Activated CD4-positive, CD25-positive, alpha-beta regulatory T cell (primary cell): ENCODE measurements around the gene SKP1.

Experiments
- DNase-seq, 4 experiments: peaks; one replicate each; lab custom pipeline; 2025; lab: John Stamatoyannopoulos, UW

The SKP1 gene

GRCh38 chr5:134143944-134144941 is 32.5 kb downstream of the SKP1 start:
- DNase-seq, result no peak

- DNase-seq, result no peak
Observed at GRCh38 chr5:134143431-134143830, 33.3 kb downstream of the SKP1 start.

- no peak for DNase-seq
Observed at GRCh38 chr5:134142806-134143205, 33.9 kb downstream of the SKP1 start.

GRCh38 chr5:134142052-134142451 is 34.7 kb downstream of the SKP1 start:
- no peak for DNase-seq

- DNase-seq, result no peak
Observed at GRCh38 chr5:134141331-134142050, 35.3 kb downstream of the SKP1 start.

DNA sequence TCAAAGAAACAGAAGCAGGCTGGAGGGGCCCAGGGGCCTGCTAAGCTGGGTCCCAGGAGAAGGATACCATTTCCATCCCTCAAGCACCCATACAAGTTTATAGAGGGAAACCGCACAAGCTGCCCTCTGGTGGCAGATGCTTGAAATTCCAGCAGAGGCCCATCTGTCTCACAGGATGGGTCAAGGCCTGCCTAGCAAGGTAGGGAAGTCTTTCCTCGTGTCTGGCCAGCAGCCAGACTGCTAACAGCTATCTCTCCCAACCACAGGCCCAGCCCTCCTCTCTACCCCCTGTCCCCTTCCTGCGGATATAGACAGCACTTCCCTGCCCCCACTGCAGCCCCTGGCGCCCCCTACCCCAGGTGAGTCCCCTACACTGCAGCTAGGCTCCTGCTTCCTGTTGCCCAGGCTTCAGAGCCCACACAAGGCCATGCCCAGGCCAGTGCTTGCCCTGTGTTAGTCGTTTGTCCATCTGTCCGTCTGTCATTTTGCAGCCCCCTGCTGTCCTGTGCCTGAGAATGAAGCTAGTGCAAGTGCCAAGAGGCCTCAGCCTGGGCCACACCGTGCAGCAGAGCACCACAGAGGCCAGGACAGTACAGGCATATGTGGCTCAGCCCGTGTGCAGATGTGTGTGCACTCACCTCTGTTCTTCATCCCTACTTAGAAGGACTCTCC is 36.1 kb downstream of the SKP1 start:
- DNase-seq, result peak in 3 of 4 experiments; percentile 26 to 48 (median 34)

DNA sequence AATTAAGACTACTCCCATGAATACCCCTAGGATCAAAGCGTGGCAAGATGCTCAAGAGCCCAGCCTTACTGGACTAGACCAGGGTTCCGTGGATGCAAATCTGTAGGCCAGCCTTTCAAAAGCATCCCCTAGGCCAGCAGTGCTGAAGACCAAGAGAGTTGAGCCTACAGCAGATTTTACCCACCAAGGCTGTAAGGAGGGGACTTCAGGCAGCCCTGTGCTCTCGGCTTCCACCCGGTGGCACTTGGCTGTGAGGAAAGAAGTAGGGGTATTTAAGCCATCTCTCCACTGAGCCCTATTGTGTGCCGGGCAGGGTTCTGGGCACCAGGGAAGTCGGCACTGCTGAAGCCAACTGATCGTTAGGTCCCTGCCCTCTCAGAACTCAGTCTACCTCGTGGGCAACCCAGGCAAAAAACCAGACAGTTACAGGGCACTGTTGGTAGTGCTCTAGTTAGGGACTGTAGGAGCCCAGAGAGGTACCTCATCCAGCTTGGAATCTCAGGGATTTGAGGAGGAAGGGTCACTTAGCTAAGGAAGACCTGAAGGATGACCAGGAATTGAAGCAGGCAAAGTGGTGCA is 36.8 kb downstream of the SKP1 start:
- no peak for DNase-seq

GRCh38 chr5:134139377-134139851 is 37.3 kb downstream of the SKP1 start:
- no peak for DNase-seq

DNA sequence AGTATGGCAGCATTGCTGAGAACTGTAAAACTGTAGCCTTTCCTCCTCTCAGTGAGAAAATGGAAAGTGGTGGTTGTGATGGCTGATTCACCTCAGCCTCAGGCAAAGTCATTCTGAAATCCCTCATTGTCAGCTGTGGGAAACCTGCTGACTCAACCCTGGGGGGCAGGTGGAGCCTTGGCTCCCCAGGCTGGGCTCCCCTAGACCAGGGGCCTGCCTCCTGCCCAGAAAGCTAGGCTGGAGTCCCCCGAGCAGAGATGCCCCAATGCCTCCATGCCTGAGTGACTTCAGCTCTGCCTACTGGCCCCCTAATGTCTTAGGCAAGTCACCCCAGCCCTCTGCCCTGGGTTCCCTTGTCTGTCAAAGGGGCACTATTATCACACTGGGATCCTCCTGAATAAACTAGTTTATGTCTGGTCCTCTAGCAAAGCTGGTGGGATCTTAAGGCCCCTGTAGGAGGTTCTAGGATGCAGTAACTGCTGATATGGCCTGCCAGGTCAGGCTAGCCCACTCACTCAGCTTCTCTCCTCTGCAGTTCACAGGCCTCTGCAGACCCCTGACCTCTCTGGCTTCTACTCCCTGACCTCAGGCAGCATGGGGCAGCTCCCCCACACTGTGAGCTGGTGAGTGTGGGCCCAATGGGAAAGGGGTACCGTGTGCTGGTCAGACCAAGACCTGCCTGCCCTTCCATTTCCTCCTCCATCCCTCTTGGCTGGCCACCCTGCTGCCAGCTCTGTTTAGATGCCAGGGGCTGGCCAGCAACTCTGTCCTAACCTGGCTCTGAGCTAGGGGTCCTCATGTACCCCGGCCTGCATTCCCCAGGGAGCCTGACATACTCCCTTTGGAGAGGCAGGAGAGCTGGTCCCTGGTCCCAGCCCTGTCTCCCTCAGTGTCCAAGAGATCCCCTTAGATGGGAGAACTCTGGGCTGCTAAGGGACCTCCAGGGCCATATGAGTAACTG is 38.1 kb downstream of the SKP1 start:
- peak in 2 of 4 experiments; percentile 34 to 37 for DNase-seq

- no peak for DNase-seq
Observed at GRCh38 chr5:134136771-134137170, 40.0 kb downstream of the SKP1 start.

DNA sequence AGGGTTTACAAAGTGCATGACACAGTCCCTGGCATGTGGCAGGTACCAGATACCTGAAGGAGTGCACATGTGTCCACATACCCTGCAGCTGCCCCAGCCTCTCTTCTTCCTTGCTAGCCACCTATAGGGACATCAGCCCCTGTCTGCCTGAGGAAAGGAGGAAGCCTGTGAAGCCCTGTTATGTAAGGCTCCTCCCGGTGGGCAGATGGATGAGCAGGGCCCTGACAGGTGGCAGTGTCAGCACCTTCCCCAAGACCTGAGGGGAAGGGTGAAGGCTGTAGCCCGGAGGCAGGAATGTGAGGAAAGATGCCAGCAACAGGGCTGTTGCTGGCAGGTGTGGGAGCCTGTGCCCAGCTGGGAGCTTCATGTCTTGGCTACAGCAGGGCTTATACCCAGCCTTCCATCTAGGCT is 40.5 kb downstream of the SKP1 start:
- no peak for DNase-seq

GRCh38 chr5:134135091-134135655 is 41.6 kb downstream of the SKP1 start:
- no peak for DNase-seq

GRCh38 chr5:134133995-134134541 is 42.7 kb downstream of the SKP1 start:
- no peak for DNase-seq

- DNase-seq, result no peak
Observed at GRCh38 chr5:134133188-134133994, 43.4 kb downstream of the SKP1 start.

GRCh38 chr5:134132372-134133187 is 44.2 kb downstream of the SKP1 start:
- DNase-seq, result peak in 3 of 4 experiments; percentile 24 to 59 (median 56)

- DNase-seq, result no peak
Observed at GRCh38 chr5:134131578-134132350, 45.0 kb downstream of the SKP1 start.

- no peak for DNase-seq
Observed at GRCh38 chr5:134131165-134131564, 45.6 kb downstream of the SKP1 start.
